SKM-1 (cell line): ENCODE results near the gene XIRP1.

Experiments
- DNase-seq: peaks from one replicate; lab custom pipeline; 2025; ENCODE audit not compliant: unreplicated experiment; lab: John Stamatoyannopoulos, UW

Gene XIRP1

DNA sequence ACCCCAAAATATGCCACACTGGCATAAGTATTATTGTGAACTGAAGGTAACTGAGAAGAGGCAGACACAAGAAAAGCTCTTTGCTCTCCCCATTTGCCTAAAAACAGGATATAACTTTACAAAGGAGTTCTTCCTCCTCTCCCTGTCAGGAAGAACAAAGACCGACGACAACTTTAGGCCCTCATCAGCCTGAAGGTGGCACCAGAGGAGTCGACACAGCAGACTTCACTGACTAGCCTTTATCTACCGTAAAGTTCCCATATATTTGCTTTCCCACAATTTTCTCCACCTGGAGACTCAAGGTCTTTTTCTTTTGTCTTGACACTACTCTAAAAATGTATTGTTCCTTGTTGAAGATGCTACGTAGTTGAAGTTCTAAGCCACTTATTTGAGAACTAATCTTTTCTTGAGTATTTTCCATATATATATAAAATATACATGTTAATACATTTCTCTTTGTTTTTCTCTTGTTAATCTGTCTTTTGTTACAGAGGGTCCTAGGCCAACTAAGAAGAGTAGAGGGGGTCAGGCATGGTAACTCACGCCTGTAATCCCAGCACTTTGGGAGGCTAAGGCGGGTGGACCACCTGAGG, 16.2 kb upstream of the XIRP1 start:
- DNase-seq, result peak; percentile 70

GRCh38 chr3:39207361-39208186, 15.2 kb upstream of the XIRP1 start:
- DNase-seq, result no peak

GRCh38 chr3:39205919-39206516, 13.6 kb upstream of the XIRP1 start:
- no peak for DNase-seq

GRCh38 chr3:39205131-39205530, 12.7 kb upstream of the XIRP1 start:
- no peak for DNase-seq

GRCh38 chr3:39203860-39204259, 11.5 kb upstream of the XIRP1 start:
- no peak for DNase-seq

GRCh38 chr3:39203402-39203801, 11.0 kb upstream of the XIRP1 start:
- no peak for DNase-seq

DNA sequence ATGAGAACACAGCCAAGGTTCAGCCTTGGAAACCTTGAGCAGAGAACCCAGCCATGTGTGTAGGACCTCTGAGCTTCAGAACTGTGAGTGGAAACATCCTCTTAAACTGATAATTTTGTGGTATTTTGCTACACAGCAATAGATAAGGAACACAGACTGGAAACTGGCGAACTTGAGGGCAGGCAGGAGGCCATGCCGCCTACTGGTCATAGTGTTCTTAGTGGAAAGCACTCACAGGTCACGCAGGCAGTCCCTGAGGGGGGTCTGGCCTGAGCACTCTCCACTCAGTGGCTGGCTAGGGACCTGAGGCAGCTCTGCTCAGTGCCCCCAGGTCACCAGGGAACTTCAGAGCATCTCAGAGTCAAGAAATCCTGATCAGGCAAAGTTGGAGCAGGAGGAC, 9.7 kb upstream of the XIRP1 start:
- DNase-seq, result no peak

GRCh38 chr3:39196671-39197356, 4.4 kb upstream of the XIRP1 start:
- DNase-seq, result no peak

DNA sequence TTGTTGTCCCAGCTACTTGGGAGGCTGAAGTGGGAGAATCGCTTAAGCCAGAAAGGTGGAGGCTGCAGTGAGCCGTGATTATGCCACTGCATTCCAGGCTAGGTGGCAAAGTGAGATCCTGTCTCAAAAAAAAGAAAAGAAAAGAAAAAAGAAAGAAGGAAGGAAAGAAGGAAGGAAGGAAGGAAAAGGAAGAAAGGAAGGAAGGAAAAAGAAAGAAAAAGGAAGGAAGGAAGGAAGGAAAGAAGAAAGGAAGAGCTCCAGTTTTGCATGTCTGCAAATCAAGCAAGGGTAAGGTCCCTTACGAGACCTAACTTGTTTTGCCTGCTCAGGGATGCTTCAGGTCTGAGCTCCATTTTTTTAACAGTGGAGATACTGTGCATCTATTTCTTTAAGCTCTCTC, 3.6 kb upstream of the XIRP1 start:
- DNase-seq, result no peak

GRCh38 chr3:39193391-39193790, 996 bp upstream of the XIRP1 start:
- DNase-seq, result no peak

GRCh38 chr3:39191773-39192172, 622 bp downstream of the XIRP1 start:
- no peak for DNase-seq

GRCh38 chr3:39191111-39191510, 1.3 kb downstream of the XIRP1 start:
- DNase-seq, result no peak

DNA sequence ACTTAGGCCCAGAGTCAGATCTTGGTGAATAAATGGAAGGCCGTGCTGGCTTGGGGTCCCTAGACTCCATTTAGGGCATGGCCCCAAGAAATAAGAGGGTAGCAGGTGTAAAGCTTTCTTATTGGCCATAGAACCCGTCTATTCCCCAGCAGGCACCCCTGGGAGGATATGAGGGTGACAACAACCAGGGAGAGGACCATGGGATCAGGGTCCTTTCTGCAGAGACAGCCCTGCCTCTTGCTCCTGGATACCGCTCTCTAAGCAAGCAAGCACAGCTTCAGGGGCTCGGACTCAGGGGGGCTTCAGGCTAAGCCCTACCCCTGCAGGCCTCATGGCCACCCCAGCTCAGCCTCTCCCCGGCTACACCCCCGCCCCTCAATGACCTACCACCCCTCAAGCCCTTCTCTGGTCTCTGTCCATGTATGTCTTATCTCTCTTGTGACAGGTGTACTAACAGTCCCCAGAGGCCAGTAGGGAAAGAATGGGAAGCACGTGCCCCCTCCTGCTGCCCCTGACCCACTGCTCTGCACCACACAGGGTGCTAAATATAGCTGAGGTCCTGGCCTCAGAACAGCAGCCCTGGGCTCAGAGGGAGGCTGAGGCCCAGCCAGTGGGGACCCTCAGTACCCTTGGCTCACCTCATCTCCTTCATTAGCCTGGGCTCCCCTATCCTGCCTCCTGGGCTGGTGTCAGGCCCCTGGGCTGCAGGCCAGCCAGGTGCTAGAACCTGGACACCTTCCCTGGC, 1.9 kb downstream of the XIRP1 start:
- DNase-seq, result no peak

DNA sequence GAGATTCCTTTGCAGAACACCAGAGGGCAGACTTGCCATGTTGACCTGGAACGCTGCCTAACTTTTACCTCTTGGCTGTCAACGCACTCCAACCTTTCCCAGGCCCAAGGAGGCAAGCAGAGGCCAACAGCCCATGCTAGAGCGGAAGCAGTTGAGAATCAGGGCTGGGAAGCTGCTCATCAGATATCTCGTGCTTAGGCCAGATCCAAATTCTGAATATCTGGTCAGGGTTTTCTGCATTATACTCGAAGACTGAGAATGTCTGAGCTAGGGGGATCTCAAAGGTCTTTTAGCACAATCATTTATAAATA, 2.5 kb downstream of the XIRP1 start:
- peak; percentile 87 for DNase-seq

- DNase-seq, result no peak
Observed at GRCh38 chr3:39189150-39189958, 3.0 kb downstream of the XIRP1 start.

GRCh38 chr3:39188271-39189149, 3.9 kb downstream of the XIRP1 start:
- DNase-seq, result no peak

GRCh38 chr3:39187372-39188155, 4.8 kb downstream of the XIRP1 start:
- no peak for DNase-seq

- DNase-seq, result no peak
Observed at GRCh38 chr3:39186692-39187151, 5.7 kb downstream of the XIRP1 start.
